GM10266 (cell line): ENCODE results near the gene SHISA5.
"Not testable (repeated sequence)": the region's sequence is repeated elsewhere in the genome, so short reads cannot be mapped to it uniquely, and the experiment has no call there.

Source experiments
- DNase-seq: peaks from one replicate; pipeline ENCODE4 v3.0.0; 2012; ENCODE audit errors: extremely low spot score
- TF ChIP-seq, protein P1 (sequence below): IDR thresholded peaks from 2 replicates; pipeline ENCODE4 v1.5.1; 2012; ENCODE audit warnings: mild to moderate bottlenecking, low read depth; ENCODE audit not compliant: control insufficient read depth, insufficient read depth; ENCODE audit errors: missing control alignments

Gene SHISA5

GRCh38 chr3:48465237-48465530 lies 38.8 kb downstream of the SHISA5 start:
- TF ChIP-seq, protein P1, sequence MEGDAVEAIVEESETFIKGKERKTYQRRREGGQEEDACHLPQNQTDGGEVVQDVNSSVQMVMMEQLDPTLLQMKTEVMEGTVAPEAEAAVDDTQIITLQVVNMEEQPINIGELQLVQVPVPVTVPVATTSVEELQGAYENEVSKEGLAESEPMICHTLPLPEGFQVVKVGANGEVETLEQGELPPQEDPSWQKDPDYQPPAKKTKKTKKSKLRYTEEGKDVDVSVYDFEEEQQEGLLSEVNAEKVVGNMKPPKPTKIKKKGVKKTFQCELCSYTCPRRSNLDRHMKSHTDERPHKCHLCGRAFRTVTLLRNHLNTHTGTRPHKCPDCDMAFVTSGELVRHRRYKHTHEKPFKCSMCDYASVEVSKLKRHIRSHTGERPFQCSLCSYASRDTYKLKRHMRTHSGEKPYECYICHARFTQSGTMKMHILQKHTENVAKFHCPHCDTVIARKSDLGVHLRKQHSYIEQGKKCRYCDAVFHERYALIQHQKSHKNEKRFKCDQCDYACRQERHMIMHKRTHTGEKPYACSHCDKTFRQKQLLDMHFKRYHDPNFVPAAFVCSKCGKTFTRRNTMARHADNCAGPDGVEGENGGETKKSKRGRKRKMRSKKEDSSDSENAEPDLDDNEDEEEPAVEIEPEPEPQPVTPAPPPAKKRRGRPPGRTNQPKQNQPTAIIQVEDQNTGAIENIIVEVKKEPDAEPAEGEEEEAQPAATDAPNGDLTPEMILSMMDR, result no peak
- no peak for DNase-seq

GRCh38 chr3:48464713-48465221 lies 39.2 kb downstream of the SHISA5 start:
- TF ChIP-seq, protein P1, result no peak
- DNase-seq, result no peak

DNA sequence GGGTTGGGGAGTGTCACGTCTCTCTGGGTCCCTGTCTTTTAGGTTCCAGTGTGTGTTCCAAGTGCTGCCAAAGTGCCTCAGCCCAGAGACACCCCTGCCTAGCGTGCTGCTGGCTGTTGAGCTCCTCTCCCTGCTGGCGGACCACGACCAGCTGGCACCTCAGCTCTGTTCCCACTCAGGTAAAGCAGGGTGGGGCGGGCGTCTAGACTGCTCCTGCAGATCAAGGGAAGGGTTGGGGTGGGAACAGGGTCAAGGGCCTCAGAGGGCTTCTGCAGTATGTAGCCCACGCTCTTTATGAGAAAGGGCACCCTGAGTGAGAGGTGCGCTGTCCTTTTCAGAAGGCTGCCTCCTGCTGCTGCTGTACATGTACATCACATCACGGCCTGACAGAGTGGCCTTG lies 40.3 kb downstream of the SHISA5 start:
- DNase-seq, result no peak
- TF ChIP-seq, protein P1, result no peak

- not testable (repeated sequence) for DNase-seq
These were observed 42.2 kb downstream of the SHISA5 start for GRCh38 chr3:48461767-48462166.

GRCh38 chr3:48460517-48460902 lies 43.5 kb downstream of the SHISA5 start:
- DNase-seq, result no peak
- TF ChIP-seq, protein P1, result no peak

- TF ChIP-seq, protein P1, result no peak
- no peak for DNase-seq
These were observed 44.0 kb downstream of the SHISA5 start for GRCh38 chr3:48459773-48460516.

DNA sequence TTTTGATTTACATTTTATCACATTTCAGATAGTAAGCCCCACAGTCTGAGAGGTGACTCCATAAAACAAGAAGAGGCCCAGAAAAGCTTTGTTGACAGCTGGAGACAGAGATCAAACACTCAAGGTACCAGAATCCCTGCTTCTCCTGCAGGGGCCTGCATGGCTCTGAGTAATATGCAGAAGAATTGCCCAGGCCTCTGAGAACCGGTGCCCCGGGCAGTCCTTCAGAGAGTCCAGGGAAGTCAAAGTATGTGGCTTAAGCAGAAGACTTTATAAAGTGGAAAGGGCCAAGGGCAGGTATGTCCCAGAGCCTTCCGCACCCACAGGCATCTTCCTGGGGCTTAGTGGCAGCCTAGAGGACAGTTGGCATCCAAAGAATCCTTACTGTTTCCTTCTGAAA lies 44.6 kb downstream of the SHISA5 start:
- no peak for DNase-seq

GRCh38 chr3:48456456-48456855 lies 47.5 kb downstream of the SHISA5 start:
- DNase-seq, result no peak
- TF ChIP-seq, protein P1, result no peak

More for the DNA sequence above, 44.6 kb downstream of the SHISA5 start:
- TF ChIP-seq, protein P1, result no peak
